ENCODE data around the gene SLC22A7. TPM values are rescaled to one million over a fixed set of nuclear protein-coding genes. Genes with fewer than 3 reads are reported as not detected.

Gene SLC22A7
- total RNA-seq, 4 donors from 2014 or later, result not detected

- peaks cover 7% of the 10 kb centered on the region for H3K4me1 ChIP-seq
- H3K36me3 ChIP-seq, result no peaks in the 10 kb centered on the region
- no peak for TF ChIP-seq POLR2A (IDR thresholded peaks at IDR 0.05)
- TF ChIP-seq CTCF (IDR thresholded peaks at IDR 0.05), result no peak
- no peak for TF ChIP-seq EP300 (IDR thresholded peaks at IDR 0.05)
- TF ChIP-seq POLR2AphosphoS5 (IDR thresholded peaks at IDR 0.05), result no peak
- DNase-seq (ENCODE audit: low spot score in 2 of 2), result no peak
- peaks cover 65% of the 10 kb centered on the region for H3K27me3 ChIP-seq
- no peaks in the 10 kb centered on the region for H3K9me3 ChIP-seq
- 87% methylated on average over 11 of the region's 11 CpGs for WGBS
- no peak overlapping the region for H3K27ac ChIP-seq
- no peak overlapping the region for H3K4me3 ChIP-seq
These were observed 43.2 kb upstream of the SLC22A7 start for GRCh38 chr6:43254846-43255245.

GRCh38 chr6:43255408-43256054, 42.5 kb upstream of the SLC22A7 start:
- H3K27ac ChIP-seq, result no peak overlapping the region
- H3K36me3 ChIP-seq, result no peaks in the 10 kb centered on the region
- DNase-seq (ENCODE audit: low spot score in 2 of 2), result no peak
- H3K9me3 ChIP-seq, result no peaks in the 10 kb centered on the region
- peaks cover 58% of the 10 kb centered on the region for H3K27me3 ChIP-seq
- no peak for TF ChIP-seq POLR2A (IDR thresholded peaks at IDR 0.05)
- no peak for TF ChIP-seq POLR2AphosphoS5 (IDR thresholded peaks at IDR 0.05)
- TF ChIP-seq CTCF (IDR thresholded peaks at IDR 0.05), result no peak
- no peak overlapping the region for H3K4me3 ChIP-seq
- WGBS, result 66% methylated on average over 11 of the region's 11 CpGs
- peaks cover 7% of the 10 kb centered on the region for H3K4me1 ChIP-seq

DNA sequence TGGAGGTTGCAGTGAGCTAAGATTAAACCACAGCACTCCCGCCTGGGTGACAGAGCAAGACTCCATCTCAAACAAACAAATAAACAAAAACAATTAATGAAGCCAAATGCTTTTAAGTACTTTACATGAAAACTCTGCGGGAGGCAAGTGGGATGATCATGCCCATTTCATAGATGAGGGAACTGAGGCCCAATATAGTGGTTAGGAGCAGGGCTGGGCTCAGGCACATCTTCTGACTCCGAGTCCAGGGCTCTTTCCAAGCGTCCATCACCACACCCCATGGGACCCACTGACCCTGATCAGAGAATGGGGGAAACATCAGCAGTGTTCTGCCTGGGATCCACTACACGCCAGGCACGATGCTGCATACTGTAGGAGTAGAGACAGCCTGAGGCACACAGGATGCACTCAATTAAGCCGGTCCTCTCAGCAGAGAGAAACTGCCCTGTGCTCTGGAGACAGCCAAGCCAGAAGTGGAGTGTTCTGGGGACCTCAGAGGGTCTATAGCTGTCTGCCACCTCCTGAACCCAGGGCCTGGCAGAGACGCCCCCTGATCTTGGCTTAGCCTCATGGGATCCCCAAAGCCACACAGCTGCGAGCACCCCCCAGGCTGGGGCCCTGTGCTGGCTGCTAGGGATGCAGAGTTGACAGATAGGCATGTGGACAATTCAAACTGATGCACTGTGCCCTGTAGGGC, 41.2 kb upstream of the SLC22A7 start:
- Histone ChIP-seq H3K27ac (no peak overlapping the region), H3K9me3 (no peaks in the 10 kb centered on the region), H3K4me1 (no peaks in the 10 kb centered on the region), H3K27me3 (peaks cover 47% of the 10 kb centered on the region), H3K36me3 (no peaks in the 10 kb centered on the region), H3K4me3 (no peak overlapping the region)
- WGBS, result 74% methylated on average over 7 of the region's 9 CpGs
- DNase-seq (ENCODE audit: low spot score in 2 of 2), result no peak
- TF ChIP-seq POLR2AphosphoS5 (IDR thresholded peaks at IDR 0.05), result no peak
- TF ChIP-seq POLR2A (IDR thresholded peaks at IDR 0.05), result no peak
- TF ChIP-seq EP300 (IDR thresholded peaks at IDR 0.05), result no peak
- no peak for TF ChIP-seq CTCF (IDR thresholded peaks at IDR 0.05)

DNA sequence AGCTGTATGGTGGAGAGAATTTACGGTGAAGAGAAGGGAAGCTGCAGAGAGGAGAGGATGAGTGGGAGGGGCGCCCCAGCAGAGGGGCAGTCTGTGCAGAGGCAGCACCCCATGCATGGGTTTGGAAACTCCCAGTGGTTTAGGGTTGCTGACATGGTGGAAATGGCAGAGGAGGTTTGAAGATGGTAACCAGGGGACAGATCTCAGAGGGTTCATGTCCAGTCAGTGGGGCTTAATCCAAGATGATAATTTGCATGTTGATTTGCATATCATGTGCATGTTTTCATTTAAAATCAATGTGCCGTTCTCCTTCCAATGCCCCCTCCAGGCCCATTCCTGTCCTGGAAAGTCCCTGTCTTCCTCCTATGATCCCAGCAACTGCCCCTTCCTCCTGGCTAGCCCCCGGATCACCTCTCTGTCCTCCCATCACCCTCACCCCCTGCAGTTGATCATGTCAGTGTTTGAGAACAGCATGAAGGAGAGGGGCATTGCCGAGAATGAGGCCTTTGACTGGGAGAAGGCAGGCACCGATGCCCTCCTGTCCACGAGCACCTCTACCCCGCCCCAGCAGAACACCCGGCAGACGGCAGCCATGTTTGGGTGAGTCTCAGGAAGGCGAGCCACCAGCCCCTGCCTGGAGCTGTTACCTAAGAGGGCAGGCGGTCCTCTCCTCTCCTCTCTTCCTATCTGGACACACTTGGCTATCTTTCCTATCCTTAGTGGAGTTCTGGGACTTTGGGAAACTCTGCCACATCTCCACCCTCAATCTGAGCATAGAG, 40.5 kb upstream of the SLC22A7 start:
- no peak for TF ChIP-seq POLR2AphosphoS5 (IDR thresholded peaks at IDR 0.05)
- TF ChIP-seq POLR2A (IDR thresholded peaks at IDR 0.05), result no peak
- TF ChIP-seq EP300 (IDR thresholded peaks at IDR 0.05), result no peak
- no peak for TF ChIP-seq CTCF (IDR thresholded peaks at IDR 0.05)
- no peaks in the 10 kb centered on the region for H3K9me3 ChIP-seq
- H3K36me3 ChIP-seq, result no peaks in the 10 kb centered on the region
- 71% methylated on average over 12 of the region's 12 CpGs for WGBS
- H3K4me1 ChIP-seq, result no peaks in the 10 kb centered on the region
- no peak overlapping the region for H3K4me3 ChIP-seq
- peaks cover 39% of the 10 kb centered on the region for H3K27me3 ChIP-seq
- DNase-seq (ENCODE audit: low spot score in 2 of 2), result no peak
- no peak overlapping the region for H3K27ac ChIP-seq

- WGBS, result 67% methylated on average over 4 of the region's 4 CpGs
- Histone ChIP-seq H3K4me1 (no peaks in the 10 kb centered on the region), H3K27me3 (peaks cover 34% of the 10 kb centered on the region), H3K27ac (no peak overlapping the region), H3K36me3 (no peaks in the 10 kb centered on the region), H3K4me3 (no peak overlapping the region), H3K9me3 (no peaks in the 10 kb centered on the region)
- TF ChIP-seq EP300 (IDR thresholded peaks at IDR 0.05) (no peak), POLR2AphosphoS5 (IDR thresholded peaks at IDR 0.05) (no peak), CTCF (IDR thresholded peaks at IDR 0.05) (no peak), POLR2A (IDR thresholded peaks at IDR 0.05) (no peak)
- DNase-seq (ENCODE audit: low spot score in 2 of 2), result no peak
These were observed 39.9 kb upstream of the SLC22A7 start for GRCh38 chr6:43258180-43258579.
